Endothelial cell of umbilical vein (primary cell): ENCODE results near the gene ZNF385B.

Experiments
- CTCF ChIP-seq, 2 donors: IDR thresholded peaks; 1 replicate in 1 of 2; 2 replicates in 1 of 2; pipeline ENCODE4 v1.5.1; 2011; ENCODE audit warnings: low read length in 2 of 2, mild to moderate bottlenecking in 2 of 2, moderate library complexity in 2 of 2, control low read depth in 1 of 2, inconsistent platforms in 1 of 2, low read depth in 1 of 2; ENCODE audit not compliant: insufficient read depth in 1 of 2; ENCODE audit errors: extremely low read depth in 1 of 2
- MAX ChIP-seq: IDR thresholded peaks from 2 replicates; pipeline ENCODE4 v1.6.1; 2011; ENCODE audit not compliant: insufficient read depth, insufficient read length
- POLR2A ChIP-seq: IDR thresholded peaks from 2 replicates; pipeline ENCODE4 v1.6.1; 2012; ENCODE audit warnings: low read depth, mild to moderate bottlenecking, control low read depth, low read length
- POLR2AphosphoS5 ChIP-seq: IDR thresholded peaks from 2 replicates; pipeline ENCODE4 v1.6.1; 2012; ENCODE audit warnings: low read depth, mild to moderate bottlenecking, control low read depth, low read length, moderate library complexity; ENCODE audit not compliant: insufficient read depth

- TF ChIP-seq CTCF (IDR thresholded peaks at IDR 0.05; ENCODE audit: extremely low read depth in 1 of 2, insufficient read depth in 1 of 2, low read depth in 1 of 2, low read length in 2 of 2) = no peak
- no peak for TF ChIP-seq POLR2A
- no peak for TF ChIP-seq POLR2AphosphoS5
- no peak for TF ChIP-seq MAX
Observed at GRCh38 chr2:179677746-179678505, 183.5 kb downstream of the ZNF385B start.
